Thyroid gland (tissue), 4 donors: ENCODE measurements around the gene DPEP1. TPM values are rescaled to one million over a fixed set of nuclear protein-coding genes. Genes with fewer than 3 reads are reported as not detected.

Experiments
- DNase-seq, 2 donors: peaks; one replicate each; pipeline ENCODE4 v3.0.0-alpha.2; 2019
- H3K27ac ChIP-seq, 3 donors: fragments of 200-600 bp; sonication (generic); 1 replicate in 2 of 3; 2 replicates in 1 of 3; pipeline ENCODE4 v1.5.1; 2016 to 2019; ENCODE audit warnings: mild to moderate bottlenecking in 1 of 3, moderate library complexity in 1 of 3
- H3K27me3 ChIP-seq: fragments of 200-600 bp; sonication (generic); one replicate; pipeline ENCODE4 v1.5.1; 2019
- H3K36me3 ChIP-seq, 2 donors: fragments of 200-600 bp; sonication (generic); one replicate each; pipeline ENCODE4 v1.5.1; 2016 to 2019
- H3K4me1 ChIP-seq, 2 donors: fragments of 200-600 bp; sonication (generic); one replicate each; pipeline ENCODE4 v1.5.1; 2017 to 2019
- H3K4me3 ChIP-seq, 3 donors: fragments of 200-600 bp; sonication (generic); replicated peaks in 1 of 3; 1 replicate in 2 of 3; 2 replicates in 1 of 3; pipeline ENCODE4 v1.5.1; 2016; ENCODE audit warnings: mild to moderate bottlenecking in 1 of 3
- H3K9me3 ChIP-seq: fragments of 200-600 bp; sonication (generic); one replicate; pipeline ENCODE4 v1.5.1; 2017
- POLR2A ChIP-seq, 2 donors: fragments of 450-650 bp; IDR thresholded peaks; one replicate each; pipeline ENCODE4 v1.6.1; 2017; ENCODE audit warnings: antibody characterized with exemption in 2 of 2, mild to moderate bottlenecking in 2 of 2, moderate library complexity in 1 of 2
- WGBS, 2 donors: methylation state at CpG; one replicate each; pipeline ENCODE4 v1.1.5; 2017; 5-methylcytosine and 5-hydroxymethylcytosine counted together
- intact Hi-C: fragments of 100-400 bp; cut with DNase I; formaldehyde crosslinking; loops from one replicate; pipeline ENCODE4 v1.15.1; 2023
- total RNA-seq, 4 donors: library from RNA; depleted of rRNA; stranded (reverse); fragments of >200 nt; gene quantifications; one replicate each; pipeline ENCODE4 v1.2.3, GENCODE V29; 2016
- TF ChIP-seq, protein P1 (sequence below), 6 experiments: fragments of 200-600 bp in 3 of 6; fragments of 450-650 bp in 3 of 6; sonication (generic) in 3 of 6; IDR thresholded peaks; one replicate each; pipeline ENCODE4 v1.5.1; 2016 to 2019; ENCODE audit warnings: antibody characterized with exemption in 6 of 6, mild to moderate bottlenecking in 2 of 6, inconsistent platforms in 1 of 6, moderate library complexity in 1 of 6

DPEP1 gene
- total RNA-seq, 4 donors from 2014 or later, result 0.29 to 5.0 (median 1.3) TPM

DNA sequence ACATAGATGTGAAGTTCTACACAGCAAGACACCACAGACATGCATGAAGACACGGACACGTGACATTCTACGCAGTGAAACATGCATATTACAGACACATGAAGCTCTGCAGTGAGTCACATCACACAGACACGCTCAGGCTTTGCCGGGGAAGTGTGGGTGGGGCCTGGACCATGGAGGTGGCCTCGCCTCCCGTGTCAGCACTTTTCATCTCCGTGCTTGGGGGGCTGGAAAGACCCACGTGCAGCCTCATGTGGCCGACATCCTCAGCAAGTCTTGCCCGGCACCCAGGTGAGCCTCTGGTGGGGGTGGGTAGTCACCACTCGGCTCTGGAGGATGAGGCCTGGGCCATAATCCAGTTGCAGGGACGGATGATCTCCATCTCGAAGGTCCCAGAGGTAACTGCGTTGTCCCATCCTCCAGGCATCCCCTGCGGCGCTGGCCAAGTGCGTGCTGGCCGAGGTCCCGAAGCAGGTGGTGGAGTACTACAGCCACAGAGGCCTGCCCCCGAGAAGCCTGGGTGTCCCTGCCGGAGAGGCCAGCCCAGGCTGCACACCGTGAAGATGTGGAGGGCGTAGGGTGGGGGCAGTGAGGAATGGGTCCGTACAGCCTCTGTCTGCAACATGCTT lies 17.3 kb upstream of the DPEP1 start:
- WGBS, 2 donors, result 90 to 91% methylated on average over 7 to 8 of the region's 25 CpGs
- no peak for DNase-seq
- Histone ChIP-seq H3K4me3 (no peak overlapping the region), H3K36me3 (no peaks in the 10 kb centered on the region), H3K4me1 (no peaks in the 10 kb centered on the region), H3K27ac (no peak overlapping the region), H3K27me3 (no peaks in the 10 kb centered on the region), H3K9me3 (no peaks in the 10 kb centered on the region)
- TF ChIP-seq, protein P1, sequence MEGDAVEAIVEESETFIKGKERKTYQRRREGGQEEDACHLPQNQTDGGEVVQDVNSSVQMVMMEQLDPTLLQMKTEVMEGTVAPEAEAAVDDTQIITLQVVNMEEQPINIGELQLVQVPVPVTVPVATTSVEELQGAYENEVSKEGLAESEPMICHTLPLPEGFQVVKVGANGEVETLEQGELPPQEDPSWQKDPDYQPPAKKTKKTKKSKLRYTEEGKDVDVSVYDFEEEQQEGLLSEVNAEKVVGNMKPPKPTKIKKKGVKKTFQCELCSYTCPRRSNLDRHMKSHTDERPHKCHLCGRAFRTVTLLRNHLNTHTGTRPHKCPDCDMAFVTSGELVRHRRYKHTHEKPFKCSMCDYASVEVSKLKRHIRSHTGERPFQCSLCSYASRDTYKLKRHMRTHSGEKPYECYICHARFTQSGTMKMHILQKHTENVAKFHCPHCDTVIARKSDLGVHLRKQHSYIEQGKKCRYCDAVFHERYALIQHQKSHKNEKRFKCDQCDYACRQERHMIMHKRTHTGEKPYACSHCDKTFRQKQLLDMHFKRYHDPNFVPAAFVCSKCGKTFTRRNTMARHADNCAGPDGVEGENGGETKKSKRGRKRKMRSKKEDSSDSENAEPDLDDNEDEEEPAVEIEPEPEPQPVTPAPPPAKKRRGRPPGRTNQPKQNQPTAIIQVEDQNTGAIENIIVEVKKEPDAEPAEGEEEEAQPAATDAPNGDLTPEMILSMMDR (IDR thresholded peaks at IDR 0.05), result no peak
- no peak for TF ChIP-seq POLR2A (IDR thresholded peaks at IDR 0.05)
- intact Hi-C loops, result no loop called here

GRCh38 chr16:89596957-89597649 lies 16.3 kb upstream of the DPEP1 start:
- no peak overlapping the region for H3K4me3 ChIP-seq
- WGBS, 2 donors, result 81 to 90% methylated on average over 12 of the region's 19 CpGs
- no peak overlapping the region for H3K27ac ChIP-seq
- no peaks in the 10 kb centered on the region for H3K9me3 ChIP-seq
- no peaks in the 10 kb centered on the region for H3K27me3 ChIP-seq
- H3K4me1 ChIP-seq, result peaks cover 0 to 1% of the 10 kb centered on the region in 2 donors
- DNase-seq, result no peak
- no peaks in the 10 kb centered on the region for H3K36me3 ChIP-seq
- TF ChIP-seq, protein P1 (IDR thresholded peaks at IDR 0.05), result no peak
- TF ChIP-seq POLR2A (IDR thresholded peaks at IDR 0.05), result no peak
- intact Hi-C loops, result no loop called here

GRCh38 chr16:89598199-89598598 lies 15.2 kb upstream of the DPEP1 start:
- H3K36me3 ChIP-seq, result no peaks in the 10 kb centered on the region
- H3K9me3 ChIP-seq, result no peaks in the 10 kb centered on the region
- DNase-seq, result no peak
- 48 to 100% methylated on average over 2 to 4 of the region's 14 CpGs for WGBS, 2 donors
- peaks cover 0 to 9% of the 10 kb centered on the region in 2 donors for H3K4me1 ChIP-seq
- no peak for TF ChIP-seq POLR2A (IDR thresholded peaks at IDR 0.05)
- TF ChIP-seq, protein P1 (IDR thresholded peaks at IDR 0.05), result no peak
- intact Hi-C loops, result no loop called here
- no peaks in the 10 kb centered on the region for H3K27me3 ChIP-seq
- H3K27ac ChIP-seq, result no peak overlapping the region
- no peak overlapping the region for H3K4me3 ChIP-seq

DNA sequence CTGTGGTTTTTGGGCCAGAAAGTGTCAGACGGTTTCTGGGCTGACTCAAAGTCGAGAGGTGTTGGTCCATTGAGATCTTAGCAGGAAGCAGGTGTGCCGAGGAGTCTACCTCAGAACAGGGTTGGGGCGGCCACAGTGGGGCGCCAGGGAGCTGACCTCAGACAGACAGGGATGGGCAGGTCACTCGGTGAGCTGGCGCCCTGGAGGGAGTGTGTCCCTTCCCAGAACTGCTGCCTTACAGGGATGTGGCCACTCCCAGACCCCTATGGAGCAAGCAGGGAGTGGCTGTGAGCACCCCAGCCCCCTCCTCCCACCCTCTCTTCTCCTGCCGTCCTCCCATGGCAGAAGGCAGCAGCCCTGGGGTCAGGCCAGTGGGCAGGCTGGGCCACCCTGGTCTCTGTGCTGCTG lies 14.0 kb upstream of the DPEP1 start:
- DNase-seq, result no peak
- WGBS, 2 donors, result 23 to 28% methylated on average over 2 to 5 of the region's 8 CpGs
- Histone ChIP-seq H3K9me3 (no peaks in the 10 kb centered on the region), H3K27me3 (no peaks in the 10 kb centered on the region), H3K36me3 (no peaks in the 10 kb centered on the region), H3K4me3 (no peak overlapping the region), H3K27ac (no peak overlapping the region), H3K4me1 (peaks cover 0 to 9% of the 10 kb centered on the region in 2 donors)
- intact Hi-C loops, result no loop called here
- no peak for TF ChIP-seq POLR2A (IDR thresholded peaks at IDR 0.05)
- TF ChIP-seq, protein P1 (IDR thresholded peaks at IDR 0.05), result no peak

- H3K27me3 ChIP-seq, result no peaks in the 10 kb centered on the region
- H3K36me3 ChIP-seq, result no peaks in the 10 kb centered on the region
- no peaks in the 10 kb centered on the region for H3K9me3 ChIP-seq
- H3K4me1 ChIP-seq, result peaks cover 0 to 9% of the 10 kb centered on the region in 2 donors
- intact Hi-C loops, result no loop called here
- TF ChIP-seq, protein P1 (IDR thresholded peaks at IDR 0.05), result no peak
- no peak for TF ChIP-seq POLR2A (IDR thresholded peaks at IDR 0.05)
- no peak overlapping the region for H3K27ac ChIP-seq
- DNase-seq, result no peak
- no peak overlapping the region for H3K4me3 ChIP-seq
- WGBS, 2 donors, result 88 to 91% methylated on average over 7 to 10 of the region's 10 CpGs
These were observed 13.5 kb upstream of the DPEP1 start for GRCh38 chr16:89599902-89600301.
